HepG2 (cell line): ENCODE data around the gene OVCH1.

ENCODE experiments used
- MED1 ChIP-seq: sonication (generic); formaldehyde crosslinking; IDR thresholded peaks from 2 replicates; pipeline ENCODE4 v1.4.0; 2020; ENCODE audit warnings: missing genetic modification reagents
- MZF1 ChIP-seq: sonication (generic); formaldehyde crosslinking; IDR thresholded peaks from 2 replicates; pipeline ENCODE4 v1.8.1; 2023; ENCODE audit warnings: mild to moderate bottlenecking, missing genetic modification reagents, borderline replicate concordance
- TAF1 ChIP-seq: sonication (generic); formaldehyde crosslinking; IDR thresholded peaks from 2 replicates; pipeline ENCODE4 v1.4.0; 2020; ENCODE audit warnings: missing genetic modification reagents
- YY1 ChIP-seq: IDR thresholded peaks from 2 replicates; pipeline ENCODE4 v1.6.1; 2011; ENCODE audit warnings: low read length, low read depth, moderate library complexity, mild to moderate bottlenecking; ENCODE audit not compliant: insufficient read depth, insufficient replicate concordance

DNA sequence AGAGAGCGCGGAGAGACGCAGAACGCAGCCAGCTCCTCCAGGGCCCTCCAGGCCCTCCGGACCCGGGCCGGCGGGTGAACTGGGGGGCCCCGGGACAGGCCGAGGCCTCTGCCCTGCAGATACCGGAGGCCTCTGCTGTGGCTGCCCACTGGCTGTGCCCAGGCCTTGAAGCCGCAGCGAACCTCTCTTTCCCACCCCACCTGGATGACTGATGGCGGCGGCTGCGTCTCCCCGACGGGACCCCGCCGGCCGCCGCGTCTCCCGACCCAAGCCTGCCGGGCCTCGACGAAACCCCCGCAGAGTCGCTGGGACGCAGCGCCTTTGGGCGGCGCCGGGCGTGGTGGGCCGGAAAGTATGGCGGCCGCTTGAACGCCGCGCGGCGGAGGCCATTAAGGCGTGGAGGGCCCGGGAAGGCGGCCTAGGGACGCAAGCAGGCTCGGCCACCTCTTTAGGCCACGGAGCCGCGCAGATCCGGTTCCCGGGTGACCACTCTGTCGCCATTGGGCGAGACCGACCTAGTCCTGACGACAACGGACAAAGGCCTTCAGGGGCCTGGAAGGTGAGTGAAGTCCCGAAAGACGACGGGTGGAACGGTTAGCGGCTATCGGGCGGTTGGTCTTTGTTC lies 108.1 kb downstream of the OVCH1 start:
- no peak for TF ChIP-seq MED1 (CRISPR knock-in tag)
- no peak for TF ChIP-seq TAF1
- TF ChIP-seq YY1, result no peak
- TF ChIP-seq MZF1 (CRISPR knock-in tag), result no peak
